HepG2 (cell line): Measurements from ENCODE around the gene ARHGAP10. TPM values are rescaled to one million over a fixed set of nuclear protein-coding genes. Genes with fewer than 3 reads are reported as not detected.

Source experiments
- HNRNPLL ChIP-seq: fragments of 200-400 bp; formaldehyde crosslinking; IDR thresholded peaks from 2 replicates; pipeline ENCODE4 v1.6.1; 2017; ENCODE audit warnings: mild to moderate bottlenecking, low read depth, low read length; ENCODE audit not compliant: poor library complexity, severe bottlenecking
- KLF6 ChIP-seq: IDR thresholded peaks from 2 replicates; pipeline ENCODE4 v1.8.0; 2016; ENCODE audit warnings: missing biosample characterization, missing genetic modification reagents
- SALL1 ChIP-seq: sonication (generic); formaldehyde crosslinking; IDR thresholded peaks from 2 replicates; pipeline ENCODE4 v1.8.0; 2022; ENCODE audit warnings: mild to moderate bottlenecking, missing genetic modification reagents
- ZNF709 ChIP-seq: sonication (generic); formaldehyde crosslinking; IDR thresholded peaks from 2 replicates; pipeline ENCODE4 v1.5.0; 2020; ENCODE audit warnings: mild to moderate bottlenecking, missing genetic modification reagents
- polyA plus RNA-seq, 8 experiments: library from polyadenylated mRNA; depleted of rRNA in 3 of 8; stranded (reverse) in 7 of 8; unstranded in 1 of 8; fragments of >200 nt; fragmentation: Illumina TruSeq in 4 of 8; extraction: Trizol in 4 of 8; gene quantifications; 2 replicates each; pipeline versions ENCODE4 v1.2.1 to v1.2.3, GENCODE V29; 2011 to 2016; ENCODE audit warnings: low read depth in 4 of 8, missing spikeins in 1 of 8, mixed read lengths in 1 of 8; ENCODE audit not compliant: insufficient read depth in 1 of 8
- total RNA-seq, 5 experiments: library from RNA; depleted of rRNA; stranded (reverse); fragments of >200 nt; fragmentation: Illumina TruSeq; extraction: Trizol; gene quantifications; 2 replicates each; pipeline ENCODE4 v1.2.3, GENCODE V29; 2016; ENCODE audit warnings: low read depth in 1 of 5
- TF ChIP-seq, protein P1 (sequence below): sonication (generic); formaldehyde crosslinking; conservative IDR thresholded peaks from 2 replicates; pipeline ENCODE4 v1.4.0; 2020; ENCODE audit warnings: missing genetic modification reagents
- TF ChIP-seq, protein P2 (sequence below): sonication (generic); formaldehyde crosslinking; IDR thresholded peaks from 2 replicates; pipeline ENCODE4 v1.8.0; 2022; ENCODE audit warnings: missing genetic modification reagents, mild to moderate bottlenecking, borderline replicate concordance
- TF ChIP-seq, protein P3 (sequence below): sonication (generic); formaldehyde crosslinking; IDR thresholded peaks from 2 replicates; pipeline ENCODE4 v1.5.1; 2020; ENCODE audit warnings: mild to moderate bottlenecking, missing genetic modification reagents, moderate library complexity

Gene ARHGAP10
- total and polyA plus RNA-seq, 2 of the 13 experiments (the other 11 are each of a cell fraction or from before 2014, with no cell fraction given): 0.45 to 1.6 TPM

DNA sequence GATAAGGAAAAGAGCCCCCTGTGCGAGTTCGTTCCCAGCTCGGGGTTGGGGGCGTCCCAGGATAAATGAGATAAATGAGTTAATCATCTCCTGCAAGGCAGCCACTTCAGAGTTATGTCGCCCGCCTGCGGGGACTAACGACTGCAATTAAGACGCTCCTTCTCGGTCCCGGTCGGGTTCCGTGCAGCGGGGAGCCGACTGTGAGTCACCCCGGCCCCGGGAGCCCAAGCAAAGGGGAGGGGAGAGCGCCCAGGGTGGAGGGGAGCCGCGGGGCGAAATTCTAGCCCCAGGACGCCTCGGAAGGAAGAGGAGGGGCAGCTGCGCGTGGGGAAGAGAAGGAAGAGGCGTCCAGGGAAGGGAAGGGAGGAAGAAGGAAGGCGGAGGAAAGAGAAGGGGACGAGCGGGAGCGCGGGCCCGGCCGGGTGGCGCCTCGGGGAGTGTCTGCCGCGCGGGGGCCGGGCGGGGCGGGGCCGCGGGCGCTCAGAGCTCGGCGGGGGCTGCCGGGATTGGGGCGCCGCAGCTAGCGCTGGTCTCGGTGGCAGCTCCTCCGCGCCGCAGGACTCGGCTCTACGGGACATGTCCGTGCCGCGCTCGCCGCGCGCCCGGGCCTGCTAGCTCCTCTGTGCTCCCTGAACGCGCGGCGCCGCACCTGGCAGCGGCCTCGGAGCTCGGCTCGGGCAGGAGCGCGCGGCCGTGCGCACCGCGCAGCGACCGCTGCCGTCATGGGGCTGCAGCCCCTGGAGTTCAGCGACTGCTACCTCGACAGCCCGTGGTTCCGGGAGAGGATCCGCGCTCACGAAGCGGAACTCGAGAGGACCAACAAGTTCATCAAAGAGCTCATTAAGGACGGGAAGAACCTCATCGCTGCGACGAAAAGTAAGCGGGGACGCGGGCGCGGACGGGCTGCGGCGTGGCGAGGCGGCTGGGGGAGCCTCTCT, at the start of gene ARHGAP10 (continued):
- 0 out of 2 replicates have a peak, but pooled peaks have one; percentile 33 for TF ChIP-seq ZNF709
- TF ChIP-seq, protein P1, sequence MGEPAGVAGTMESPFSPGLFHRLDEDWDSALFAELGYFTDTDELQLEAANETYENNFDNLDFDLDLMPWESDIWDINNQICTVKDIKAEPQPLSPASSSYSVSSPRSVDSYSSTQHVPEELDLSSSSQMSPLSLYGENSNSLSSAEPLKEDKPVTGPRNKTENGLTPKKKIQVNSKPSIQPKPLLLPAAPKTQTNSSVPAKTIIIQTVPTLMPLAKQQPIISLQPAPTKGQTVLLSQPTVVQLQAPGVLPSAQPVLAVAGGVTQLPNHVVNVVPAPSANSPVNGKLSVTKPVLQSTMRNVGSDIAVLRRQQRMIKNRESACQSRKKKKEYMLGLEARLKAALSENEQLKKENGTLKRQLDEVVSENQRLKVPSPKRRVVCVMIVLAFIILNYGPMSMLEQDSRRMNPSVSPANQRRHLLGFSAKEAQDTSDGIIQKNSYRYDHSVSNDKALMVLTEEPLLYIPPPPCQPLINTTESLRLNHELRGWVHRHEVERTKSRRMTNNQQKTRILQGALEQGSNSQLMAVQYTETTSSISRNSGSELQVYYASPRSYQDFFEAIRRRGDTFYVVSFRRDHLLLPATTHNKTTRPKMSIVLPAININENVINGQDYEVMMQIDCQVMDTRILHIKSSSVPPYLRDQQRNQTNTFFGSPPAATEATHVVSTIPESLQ (CRISPR knock-in tag): no peak
- peak; percentile 32 for TF ChIP-seq HNRNPLL
- TF ChIP-seq KLF6 (CRISPR knock-in tag): no peak
- TF ChIP-seq, protein P2, sequence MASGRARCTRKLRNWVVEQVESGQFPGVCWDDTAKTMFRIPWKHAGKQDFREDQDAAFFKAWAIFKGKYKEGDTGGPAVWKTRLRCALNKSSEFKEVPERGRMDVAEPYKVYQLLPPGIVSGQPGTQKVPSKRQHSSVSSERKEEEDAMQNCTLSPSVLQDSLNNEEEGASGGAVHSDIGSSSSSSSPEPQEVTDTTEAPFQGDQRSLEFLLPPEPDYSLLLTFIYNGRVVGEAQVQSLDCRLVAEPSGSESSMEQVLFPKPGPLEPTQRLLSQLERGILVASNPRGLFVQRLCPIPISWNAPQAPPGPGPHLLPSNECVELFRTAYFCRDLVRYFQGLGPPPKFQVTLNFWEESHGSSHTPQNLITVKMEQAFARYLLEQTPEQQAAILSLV (CRISPR knock-in tag): peak; percentile 40; the same call in 1 of the 2 replicates
- TF ChIP-seq, protein P3, sequence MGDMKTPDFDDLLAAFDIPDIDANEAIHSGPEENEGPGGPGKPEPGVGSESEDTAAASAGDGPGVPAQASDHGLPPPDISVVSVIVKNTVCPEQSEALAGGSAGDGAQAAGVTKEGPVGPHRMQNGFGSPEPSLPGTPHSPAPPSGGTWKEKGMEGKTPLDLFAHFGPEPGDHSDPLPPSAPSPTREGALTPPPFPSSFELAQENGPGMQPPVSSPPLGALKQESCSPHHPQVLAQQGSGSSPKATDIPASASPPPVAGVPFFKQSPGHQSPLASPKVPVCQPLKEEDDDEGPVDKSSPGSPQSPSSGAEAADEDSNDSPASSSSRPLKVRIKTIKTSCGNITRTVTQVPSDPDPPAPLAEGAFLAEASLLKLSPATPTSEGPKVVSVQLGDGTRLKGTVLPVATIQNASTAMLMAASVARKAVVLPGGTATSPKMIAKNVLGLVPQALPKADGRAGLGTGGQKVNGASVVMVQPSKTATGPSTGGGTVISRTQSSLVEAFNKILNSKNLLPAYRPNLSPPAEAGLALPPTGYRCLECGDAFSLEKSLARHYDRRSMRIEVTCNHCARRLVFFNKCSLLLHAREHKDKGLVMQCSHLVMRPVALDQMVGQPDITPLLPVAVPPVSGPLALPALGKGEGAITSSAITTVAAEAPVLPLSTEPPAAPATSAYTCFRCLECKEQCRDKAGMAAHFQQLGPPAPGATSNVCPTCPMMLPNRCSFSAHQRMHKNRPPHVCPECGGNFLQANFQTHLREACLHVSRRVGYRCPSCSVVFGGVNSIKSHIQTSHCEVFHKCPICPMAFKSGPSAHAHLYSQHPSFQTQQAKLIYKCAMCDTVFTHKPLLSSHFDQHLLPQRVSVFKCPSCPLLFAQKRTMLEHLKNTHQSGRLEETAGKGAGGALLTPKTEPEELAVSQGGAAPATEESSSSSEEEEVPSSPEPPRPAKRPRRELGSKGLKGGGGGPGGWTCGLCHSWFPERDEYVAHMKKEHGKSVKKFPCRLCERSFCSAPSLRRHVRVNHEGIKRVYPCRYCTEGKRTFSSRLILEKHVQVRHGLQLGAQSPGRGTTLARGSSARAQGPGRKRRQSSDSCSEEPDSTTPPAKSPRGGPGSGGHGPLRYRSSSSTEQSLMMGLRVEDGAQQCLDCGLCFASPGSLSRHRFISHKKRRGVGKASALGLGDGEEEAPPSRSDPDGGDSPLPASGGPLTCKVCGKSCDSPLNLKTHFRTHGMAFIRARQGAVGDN (CRISPR knock-in tag): peak; percentile 63
- TF ChIP-seq SALL1 (CRISPR knock-in tag): peak; percentile 11; the same call in 1 of the 2 replicates
